A549 (cell line): Measurements from ENCODE around the gene FSTL4. TPM values are rescaled to one million over a fixed set of nuclear protein-coding genes. Genes with fewer than 3 reads are reported as not detected.

Source experiments
- ATAC-seq, 2 experiments: fragments of 200-7000 bp in 1 of 2; fragments of >200 bp in 1 of 2; cut with Nextera tagmentation in 1 of 2; cut with Tn5 transposase in 1 of 2; 3 replicates each; pipeline versions ENCODE4 v1.8.0 to v1.9.1; 2018 to 2020; ENCODE audit warnings: mild to moderate bottlenecking in 1 of 2, moderate library complexity in 1 of 2
- CTCF ChIA-PET: fragments of 300-600 bp; sonication (Branson Sonifier 250); formaldehyde crosslinking; extraction: SDS; loops from one replicate; lab custom pipeline; 2021; ENCODE audit warnings: antibody characterized with exemption, inconsistent platforms; lab: Yijun Ruan, JAX
- POLR2A ChIA-PET: fragments of 350-600 bp; formaldehyde crosslinking; extraction: SDS; loops from one replicate; lab custom pipeline; 2021; ENCODE audit warnings: antibody characterized with exemption, inconsistent platforms; lab: Yijun Ruan, JAX
- DNase-seq, 2 experiments: peaks; one replicate each; pipeline versions ENCODE4 v3.0.0 to v3.0.0-alpha.2; 2011 to 2016; ENCODE audit warnings: low read depth in 1 of 2, low spot score in 1 of 2
- FAIRE-seq: peaks from 2 replicates; lab custom pipeline; 2011; peaks lifted over from hg19 to GRCh38; lab: Jason Lieb, UNC
- H3K27ac ChIP-seq, 2 experiments: fragments of >200 bp; sonication (Bioruptor Twin); formaldehyde crosslinking; 3 replicates each; pipeline ENCODE4 v1.5.1; 2016 to 2017
- H3K4me1 ChIP-seq: fragments of >200 bp; sonication (Bioruptor Twin); formaldehyde crosslinking; 3 replicates; pipeline ENCODE4 v1.6.1; 2016
- H3K4me2 ChIP-seq: fragments of >200 bp; sonication (Bioruptor Twin); formaldehyde crosslinking; 3 replicates; pipeline ENCODE4 v1.6.1; 2016
- H3K4me3 ChIP-seq: fragments of >200 bp; sonication (Bioruptor Twin); formaldehyde crosslinking; 3 replicates; pipeline ENCODE4 v1.5.1; 2016
- H3K9me3 ChIP-seq: fragments of >200 bp; sonication (Bioruptor Twin); formaldehyde crosslinking; 3 replicates; pipeline ENCODE4 v1.6.1; 2016
- CHD4 ChIP-seq: fragments of 200-600 bp; sonication (generic); IDR thresholded peaks from 2 replicates; pipeline ENCODE4 v1.6.1; 2016; ENCODE audit warnings: antibody characterized with exemption, mild to moderate bottlenecking, borderline replicate concordance
- EHMT2 ChIP-seq: fragments of 200-600 bp; sonication (generic); IDR thresholded peaks from 2 replicates; pipeline ENCODE4 v1.6.1; 2016; ENCODE audit warnings: antibody characterized with exemption, low read depth, mild to moderate bottlenecking, moderate library complexity
- ESRRA ChIP-seq: fragments of 150-350 bp; IDR thresholded peaks from 2 replicates; pipeline ENCODE4 v1.6.1; 2014; ENCODE audit warnings: mild to moderate bottlenecking, low read length, borderline replicate concordance
- FOSB ChIP-seq: fragments of 250-450 bp; sonication (Bioruptor Pico); IDR thresholded peaks from 2 replicates; pipeline ENCODE4 v1.5.0; 2020; ENCODE audit warnings: mild to moderate bottlenecking, moderate library complexity
- FOXS1 ChIP-seq: fragments of 250-450 bp; sonication (Bioruptor Pico); IDR thresholded peaks from 2 replicates; pipeline ENCODE4 v1.5.0; 2020; ENCODE audit warnings: mild to moderate bottlenecking, moderate library complexity
- GATA3 ChIP-seq: IDR thresholded peaks from 2 replicates; pipeline ENCODE4 v1.6.1; 2012; ENCODE audit warnings: borderline replicate concordance
- HOXA7 ChIP-seq: fragments of 250-450 bp; sonication (Bioruptor Pico); IDR thresholded peaks from 2 replicates; pipeline ENCODE4 v1.5.0; 2020; ENCODE audit warnings: mild to moderate bottlenecking, moderate library complexity
- JUNB ChIP-seq: fragments of >200 bp; sonication (Bioruptor Twin); formaldehyde crosslinking; IDR thresholded peaks from 2 replicates; pipeline ENCODE4 v1.6.1; 2016
- KDM1A ChIP-seq: fragments of 200-600 bp; sonication (generic); IDR thresholded peaks from 2 replicates; pipeline ENCODE4 v1.6.1; 2016; ENCODE audit warnings: low read depth, mild to moderate bottlenecking
- NFE2L2 ChIP-seq: fragments of 150-350 bp; conservative IDR thresholded peaks from 2 replicates; pipeline ENCODE4 v1.6.1; 2014; ENCODE audit warnings: low read length
- NR3C1 ChIP-seq: fragments of >200 bp; sonication (Bioruptor Twin); formaldehyde crosslinking; IDR thresholded peaks from 3 replicates; pipeline ENCODE4 v1.6.1; 2017
- PHF8 ChIP-seq: fragments of 200-600 bp; sonication (generic); IDR thresholded peaks from 2 replicates; pipeline ENCODE4 v1.6.1; 2016; ENCODE audit warnings: low read depth, mild to moderate bottlenecking, antibody characterized with exemption, moderate library complexity, borderline replicate concordance
- POLR2A ChIP-seq: IDR thresholded peaks from 2 replicates; pipeline ENCODE4 v1.6.1; 2012; ENCODE audit warnings: mild to moderate bottlenecking, low read length
- RCOR1 ChIP-seq: fragments of 150-350 bp; IDR thresholded peaks from 2 replicates; pipeline ENCODE4 v1.6.1; 2014; ENCODE audit warnings: antibody characterized with exemption, low read length, low read depth
- RFX5 ChIP-seq: fragments of 450-650 bp; IDR thresholded peaks from 2 replicates; pipeline ENCODE4 v1.7.1; 2014; ENCODE audit warnings: antibody characterized with exemption, mild to moderate bottlenecking, moderate library complexity
- SREBF2 ChIP-seq: fragments of 450-650 bp; IDR thresholded peaks from 2 replicates; pipeline ENCODE4 v1.6.1; 2014; ENCODE audit warnings: mild to moderate bottlenecking, moderate library complexity
- TP53 ChIP-seq: fragments of 250-450 bp; sonication (Bioruptor Pico); IDR thresholded peaks from 2 replicates; pipeline ENCODE4 v1.5.0; 2021; ENCODE audit warnings: mild to moderate bottlenecking, moderate library complexity
- USF2 ChIP-seq: fragments of 450-650 bp; IDR thresholded peaks from 2 replicates; pipeline ENCODE4 v1.6.1; 2014; ENCODE audit warnings: antibody characterized with exemption
- WGBS: methylation state at CpG from one replicate; pipeline ENCODE4 v1.1.6; 2017; ENCODE audit errors: missing lambda C conversion rate; 5-methylcytosine and 5-hydroxymethylcytosine counted together
- polyA plus RNA-seq, 4 experiments: library from polyadenylated mRNA; depleted of rRNA in 3 of 4; stranded (reverse); fragments of >200 nt; fragmentation: RNase III in 1 of 4; extraction: RNeasy Plus Mini Kit Qiagen cat#74134 plus additional on column Dnase treatment in 1 of 4; gene quantifications; 2 replicates in 3 of 4; 3 replicates in 1 of 4; pipeline ENCODE4 v1.2.3, GENCODE V29; 2011 to 2017
- TF ChIP-seq, protein P1 (sequence below): IDR thresholded peaks from 2 replicates; pipeline ENCODE4 v1.6.1; 2012
- TF ChIP-seq, protein P2 (sequence below): fragments of >200 bp; sonication (Bioruptor Twin); formaldehyde crosslinking; IDR thresholded peaks from 3 replicates; pipeline ENCODE4 v1.5.1; 2016
- TF ChIP-seq, protein P3 (sequence below): fragments of 200-600 bp; sonication (generic); IDR thresholded peaks from 2 replicates; pipeline ENCODE4 v1.6.1; 2016; ENCODE audit warnings: antibody characterized with exemption, mild to moderate bottlenecking, moderate library complexity

Gene FSTL4
- polyA plus RNA-seq, 2 of the 4 experiments (the other 2 are of a cell fraction) = 1.6 to 1.8 TPM

DNA sequence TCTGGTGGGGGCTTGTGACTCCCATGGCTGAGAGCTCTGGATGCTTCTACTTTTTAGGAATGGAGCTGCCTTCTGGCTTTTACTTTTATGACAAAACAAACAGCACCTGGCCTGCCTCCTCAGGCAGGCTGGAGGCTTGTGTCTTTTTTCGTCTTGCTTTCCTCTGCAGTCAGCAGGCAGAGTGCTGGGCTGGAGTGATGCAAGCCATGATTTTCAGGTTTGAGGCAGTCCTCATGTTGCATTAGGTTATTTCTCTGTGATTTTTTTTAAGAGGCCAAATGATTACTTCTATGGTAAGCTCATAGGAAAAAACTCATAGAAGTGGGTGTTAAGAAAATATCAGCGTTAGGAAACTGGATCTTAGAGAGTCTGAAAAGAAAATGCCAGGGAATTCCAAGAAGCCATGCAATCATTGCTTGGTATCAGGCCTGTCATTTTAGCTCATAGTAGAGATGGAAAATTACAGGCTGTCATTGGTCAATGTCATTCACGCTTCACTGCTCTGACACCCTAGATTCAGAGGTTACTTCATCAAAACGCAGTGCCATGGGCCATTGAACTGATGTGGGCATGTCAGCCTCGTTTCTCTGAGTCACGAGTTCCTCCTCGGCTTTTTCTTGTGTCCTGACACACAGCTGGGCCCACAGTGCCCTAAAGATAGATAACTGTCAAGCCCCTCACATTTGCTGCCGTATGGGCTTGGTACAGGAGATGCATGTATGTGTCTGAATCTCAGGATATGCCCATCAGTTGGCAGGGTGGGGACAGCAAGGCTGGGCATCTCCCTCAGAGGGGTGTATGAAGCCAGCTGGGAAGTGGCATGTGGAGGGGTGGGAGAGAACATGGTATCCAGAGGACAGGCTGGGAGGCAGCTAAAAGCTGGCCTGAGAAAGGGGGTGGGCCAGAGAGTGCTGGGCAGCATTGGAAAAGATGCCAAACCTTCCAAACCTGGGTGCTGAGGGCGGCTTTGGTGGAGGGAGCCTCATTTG is 408.7 kb downstream of the FSTL4 start (continued):
- TF ChIP-seq, protein P1, sequence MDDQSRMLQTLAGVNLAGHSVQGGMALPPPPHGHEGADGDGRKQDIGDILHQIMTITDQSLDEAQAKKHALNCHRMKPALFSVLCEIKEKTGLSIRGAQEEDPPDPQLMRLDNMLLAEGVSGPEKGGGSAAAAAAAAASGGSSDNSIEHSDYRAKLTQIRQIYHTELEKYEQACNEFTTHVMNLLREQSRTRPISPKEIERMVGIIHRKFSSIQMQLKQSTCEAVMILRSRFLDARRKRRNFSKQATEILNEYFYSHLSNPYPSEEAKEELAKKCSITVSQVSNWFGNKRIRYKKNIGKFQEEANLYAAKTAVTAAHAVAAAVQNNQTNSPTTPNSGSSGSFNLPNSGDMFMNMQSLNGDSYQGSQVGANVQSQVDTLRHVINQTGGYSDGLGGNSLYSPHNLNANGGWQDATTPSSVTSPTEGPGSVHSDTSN = no peak

GRCh38 chr5:133202066-133202665 is 410.2 kb downstream of the FSTL4 start:
- ATAC-seq (no peak), FAIRE-seq (no peak), DNase-seq (no peak)
- peaks cover 16% of the 10 kb centered on the region for H3K4me1 ChIP-seq
- TF ChIP-seq GATA3 = no peak
- H3K9me3 ChIP-seq = peaks cover 10% of the 10 kb centered on the region; the same call in 2 of the 3 replicates
- H3K4me2 ChIP-seq = no peak overlapping the region
- H3K4me3 ChIP-seq = no peak overlapping the region
- CTCF ChIA-PET = no interaction called here
- POLR2A ChIA-PET = no interaction called here
- H3K27ac ChIP-seq = no peak overlapping the region
- WGBS = 81% methylated on average over 8 of the region's 8 CpGs

GRCh38 chr5:133201310-133201709 is 411.0 kb downstream of the FSTL4 start:
- TF ChIP-seq FOSB (CRISPR knock-in tag) = no peak
- TF ChIP-seq NR3C1 = no peak
- TF ChIP-seq, protein P2, sequence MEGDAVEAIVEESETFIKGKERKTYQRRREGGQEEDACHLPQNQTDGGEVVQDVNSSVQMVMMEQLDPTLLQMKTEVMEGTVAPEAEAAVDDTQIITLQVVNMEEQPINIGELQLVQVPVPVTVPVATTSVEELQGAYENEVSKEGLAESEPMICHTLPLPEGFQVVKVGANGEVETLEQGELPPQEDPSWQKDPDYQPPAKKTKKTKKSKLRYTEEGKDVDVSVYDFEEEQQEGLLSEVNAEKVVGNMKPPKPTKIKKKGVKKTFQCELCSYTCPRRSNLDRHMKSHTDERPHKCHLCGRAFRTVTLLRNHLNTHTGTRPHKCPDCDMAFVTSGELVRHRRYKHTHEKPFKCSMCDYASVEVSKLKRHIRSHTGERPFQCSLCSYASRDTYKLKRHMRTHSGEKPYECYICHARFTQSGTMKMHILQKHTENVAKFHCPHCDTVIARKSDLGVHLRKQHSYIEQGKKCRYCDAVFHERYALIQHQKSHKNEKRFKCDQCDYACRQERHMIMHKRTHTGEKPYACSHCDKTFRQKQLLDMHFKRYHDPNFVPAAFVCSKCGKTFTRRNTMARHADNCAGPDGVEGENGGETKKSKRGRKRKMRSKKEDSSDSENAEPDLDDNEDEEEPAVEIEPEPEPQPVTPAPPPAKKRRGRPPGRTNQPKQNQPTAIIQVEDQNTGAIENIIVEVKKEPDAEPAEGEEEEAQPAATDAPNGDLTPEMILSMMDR = no peak
- TF ChIP-seq PHF8 = no peak
- no peak for TF ChIP-seq EHMT2
- TF ChIP-seq GATA3 = no peak
- no peak for TF ChIP-seq JUNB
- TF ChIP-seq CHD4 = no peak
- TF ChIP-seq, protein P3, sequence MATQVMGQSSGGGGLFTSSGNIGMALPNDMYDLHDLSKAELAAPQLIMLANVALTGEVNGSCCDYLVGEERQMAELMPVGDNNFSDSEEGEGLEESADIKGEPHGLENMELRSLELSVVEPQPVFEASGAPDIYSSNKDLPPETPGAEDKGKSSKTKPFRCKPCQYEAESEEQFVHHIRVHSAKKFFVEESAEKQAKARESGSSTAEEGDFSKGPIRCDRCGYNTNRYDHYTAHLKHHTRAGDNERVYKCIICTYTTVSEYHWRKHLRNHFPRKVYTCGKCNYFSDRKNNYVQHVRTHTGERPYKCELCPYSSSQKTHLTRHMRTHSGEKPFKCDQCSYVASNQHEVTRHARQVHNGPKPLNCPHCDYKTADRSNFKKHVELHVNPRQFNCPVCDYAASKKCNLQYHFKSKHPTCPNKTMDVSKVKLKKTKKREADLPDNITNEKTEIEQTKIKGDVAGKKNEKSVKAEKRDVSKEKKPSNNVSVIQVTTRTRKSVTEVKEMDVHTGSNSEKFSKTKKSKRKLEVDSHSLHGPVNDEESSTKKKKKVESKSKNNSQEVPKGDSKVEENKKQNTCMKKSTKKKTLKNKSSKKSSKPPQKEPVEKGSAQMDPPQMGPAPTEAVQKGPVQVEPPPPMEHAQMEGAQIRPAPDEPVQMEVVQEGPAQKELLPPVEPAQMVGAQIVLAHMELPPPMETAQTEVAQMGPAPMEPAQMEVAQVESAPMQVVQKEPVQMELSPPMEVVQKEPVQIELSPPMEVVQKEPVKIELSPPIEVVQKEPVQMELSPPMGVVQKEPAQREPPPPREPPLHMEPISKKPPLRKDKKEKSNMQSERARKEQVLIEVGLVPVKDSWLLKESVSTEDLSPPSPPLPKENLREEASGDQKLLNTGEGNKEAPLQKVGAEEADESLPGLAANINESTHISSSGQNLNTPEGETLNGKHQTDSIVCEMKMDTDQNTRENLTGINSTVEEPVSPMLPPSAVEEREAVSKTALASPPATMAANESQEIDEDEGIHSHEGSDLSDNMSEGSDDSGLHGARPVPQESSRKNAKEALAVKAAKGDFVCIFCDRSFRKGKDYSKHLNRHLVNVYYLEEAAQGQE = no peak
- TF ChIP-seq RFX5 = no peak
- no peak for TF ChIP-seq SREBF2
- TF ChIP-seq USF2 = no peak
- TF ChIP-seq POLR2A = no peak
- no peak for TF ChIP-seq RCOR1
- no peak for TF ChIP-seq NFE2L2
- TF ChIP-seq KDM1A = no peak
- TF ChIP-seq ESRRA = no peak
- no peak for TF ChIP-seq FOXS1 (CRISPR knock-in tag)
- TF ChIP-seq TP53 = no peak
- TF ChIP-seq HOXA7 = no peak
- no peak for DNase-seq
- ChIA-PET POLR2A (no interaction called here), CTCF (interaction anchor here (1.5 kb wide), 1 partner anchor 90 kb away, joined by 5 read pairs; no protein-coding TSS in a partner anchor)
- Histone ChIP-seq H3K27ac (no peak overlapping the region), H3K4me1 (peaks cover 13% of the 10 kb centered on the region), H3K4me2 (no peak overlapping the region), H3K4me3 (no peak overlapping the region), H3K9me3 (peaks cover 10% of the 10 kb centered on the region; the same call in 2 of the 3 replicates)
- 36% methylated on average over 1 of the region's 1 CpG for WGBS
- FAIRE-seq = no peak
- no peak for ATAC-seq
